GM19455 (cell line): ENCODE data around the gene MGAT4D.
"Not testable (repeated sequence)": the region's sequence is repeated elsewhere in the genome, so short reads cannot be mapped to it uniquely, and the experiment has no call there.

Experiments
- ATAC-seq: cut with Tn5 transposase; IDR thresholded peaks from one replicate; pipeline ENCODE4 v1.9.1; 2021; ENCODE audit not compliant: unreplicated experiment

Gene MGAT4D

DNA sequence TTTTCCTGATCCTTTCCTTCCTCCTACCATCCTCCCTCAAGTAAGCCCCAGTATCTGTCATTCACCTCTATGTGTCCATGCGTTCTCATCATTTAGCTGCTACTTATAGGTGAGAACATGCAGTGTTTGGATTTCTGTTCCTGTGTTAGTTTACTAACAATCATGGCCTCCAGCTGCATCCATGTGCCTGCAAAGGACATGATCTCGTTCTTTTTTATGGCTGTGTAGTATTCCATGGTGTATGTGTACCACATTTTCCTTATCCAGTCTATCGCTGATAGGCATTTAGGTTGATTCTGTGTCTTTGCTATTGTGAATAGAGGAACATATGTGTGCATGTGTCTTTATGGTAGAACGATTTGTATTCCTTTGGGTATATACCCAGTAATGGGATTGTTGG lies 53.7 kb downstream of the MGAT4D start:
- ATAC-seq: not testable (repeated sequence)

- ATAC-seq: no peak
Observed at GRCh38 chr4:140439644-140440142, 58.4 kb downstream of the MGAT4D start.

GRCh38 chr4:140427919-140428471 lies 70.1 kb downstream of the MGAT4D start:
- no peak for ATAC-seq

- peak; percentile 87 for ATAC-seq
Observed at GRCh38 chr4:140427106-140427918, 70.8 kb downstream of the MGAT4D start, which contains the start of gene CLGN. Gene CLGN (minus strand): TSS chr4:140427648. CDS start chr4:140413078, 14,570 bp downstream.

DNA sequence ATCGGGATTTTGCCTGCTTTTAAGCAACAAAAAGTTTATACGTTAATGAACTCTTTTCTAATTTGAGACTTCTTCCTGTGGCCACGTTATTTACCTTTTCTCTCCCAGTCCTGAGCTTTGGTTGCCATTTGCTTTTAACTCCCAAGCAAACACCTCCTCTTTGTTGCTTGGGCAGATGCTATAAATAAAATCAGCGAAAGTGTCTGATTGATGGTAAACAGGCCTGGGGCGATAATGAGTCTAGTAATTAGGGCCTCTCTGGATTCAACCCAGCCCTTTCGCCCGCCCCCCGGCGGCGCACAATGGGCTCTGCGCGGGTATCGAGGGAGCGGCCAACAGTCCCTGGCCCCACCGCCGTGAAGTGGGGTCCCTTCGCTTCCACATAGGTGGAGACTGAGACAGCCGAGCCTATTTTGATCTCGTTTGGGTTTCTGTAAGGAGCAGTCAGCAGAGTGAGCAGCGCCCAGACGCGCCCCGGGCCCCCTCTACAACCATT lies 71.4 kb downstream of the MGAT4D start:
- ATAC-seq: peak; percentile 29

- no peak for ATAC-seq
Observed at GRCh38 chr4:140423106-140423505, 75.0 kb downstream of the MGAT4D start.

DNA sequence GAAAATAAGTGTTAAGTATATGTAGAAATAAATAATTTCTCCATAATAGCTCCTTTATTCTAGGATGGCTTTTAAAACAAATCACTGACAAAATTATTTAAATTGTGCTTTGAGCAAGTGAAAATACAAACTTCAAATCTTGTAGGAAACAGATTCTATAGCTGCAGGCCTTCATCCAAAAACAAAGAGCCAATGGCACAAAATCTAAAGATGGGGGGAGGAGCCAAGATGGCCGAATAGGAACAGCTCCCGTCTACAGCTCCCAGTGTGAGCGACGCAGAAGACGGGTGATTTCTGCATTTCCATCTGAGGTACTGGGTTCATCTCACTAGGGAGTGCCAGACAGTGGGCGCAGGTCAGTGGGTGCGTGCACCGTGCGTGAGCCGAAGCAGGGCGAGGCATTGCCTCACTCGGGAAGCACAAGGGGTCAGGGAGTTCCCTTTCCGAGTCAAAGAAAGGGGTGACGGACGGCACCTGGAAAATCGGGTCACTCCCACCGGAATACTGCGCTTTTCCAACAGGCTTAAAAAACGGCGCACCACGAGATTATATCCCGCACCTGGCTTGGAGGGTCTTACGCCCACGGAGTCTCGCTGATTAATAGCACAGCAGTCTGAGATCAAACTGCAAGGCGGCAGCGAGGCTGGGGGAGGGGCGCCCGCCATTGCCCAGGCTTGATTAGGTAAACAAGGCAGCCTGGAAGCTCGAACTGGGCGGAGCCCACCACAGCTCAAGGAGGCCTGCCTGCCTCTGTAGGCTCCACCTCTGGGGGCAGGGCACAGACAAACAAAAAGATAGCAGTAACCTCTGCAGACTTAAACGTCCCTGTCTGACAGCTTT lies 84.7 kb downstream of the MGAT4D start:
- ATAC-seq: not testable (repeated sequence)

GRCh38 chr4:140408974-140409373 lies 89.1 kb downstream of the MGAT4D start:
- ATAC-seq: no peak

GRCh38 chr4:140406292-140406691 lies 91.8 kb downstream of the MGAT4D start:
- ATAC-seq: no peak

DNA sequence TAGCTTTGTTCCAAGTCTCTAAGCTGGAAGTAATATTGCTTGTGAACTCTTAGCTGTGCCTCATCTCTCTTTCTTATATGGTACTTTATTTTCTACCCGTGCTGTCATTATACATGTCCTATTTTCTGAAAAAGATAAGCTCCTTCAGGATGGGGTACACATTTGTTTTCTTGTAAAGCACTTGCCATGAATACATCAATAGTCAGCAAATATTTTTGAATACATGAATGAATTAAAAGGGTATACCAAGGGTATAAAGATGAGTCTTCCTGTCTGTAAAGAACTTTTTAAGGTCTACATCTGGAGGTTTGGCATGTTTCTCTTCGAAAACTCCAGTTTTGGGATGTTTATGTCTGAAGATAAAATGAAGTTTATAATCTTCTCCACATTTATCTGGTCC lies 98.0 kb downstream of the MGAT4D start:
- ATAC-seq: no peak

DNA sequence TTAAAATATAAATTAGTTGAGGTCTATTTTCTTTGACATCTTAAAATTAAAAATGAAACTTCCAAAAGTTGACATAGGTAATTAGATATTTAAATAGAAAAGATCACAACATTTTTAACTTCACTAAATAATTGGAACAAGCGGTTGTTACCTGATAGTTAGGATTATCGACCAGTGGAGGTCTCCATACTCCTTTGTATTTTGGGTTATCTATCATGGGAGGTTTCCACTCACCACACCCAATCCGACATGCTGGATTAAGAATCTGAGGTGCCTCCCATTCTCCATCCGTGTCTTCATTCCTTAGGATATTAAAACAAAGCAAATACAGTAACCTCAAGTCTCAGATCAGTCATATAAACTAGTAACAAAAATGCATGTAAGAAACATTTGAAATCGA lies 102.4 kb downstream of the MGAT4D start:
- no peak for ATAC-seq
